ENCODE data around the gene PLCB4.
"Not testable (repeated sequence)": the region's sequence is repeated elsewhere in the genome, so short reads cannot be mapped to it uniquely, and the experiment has no call there.

The PLCB4 gene

DNA sequence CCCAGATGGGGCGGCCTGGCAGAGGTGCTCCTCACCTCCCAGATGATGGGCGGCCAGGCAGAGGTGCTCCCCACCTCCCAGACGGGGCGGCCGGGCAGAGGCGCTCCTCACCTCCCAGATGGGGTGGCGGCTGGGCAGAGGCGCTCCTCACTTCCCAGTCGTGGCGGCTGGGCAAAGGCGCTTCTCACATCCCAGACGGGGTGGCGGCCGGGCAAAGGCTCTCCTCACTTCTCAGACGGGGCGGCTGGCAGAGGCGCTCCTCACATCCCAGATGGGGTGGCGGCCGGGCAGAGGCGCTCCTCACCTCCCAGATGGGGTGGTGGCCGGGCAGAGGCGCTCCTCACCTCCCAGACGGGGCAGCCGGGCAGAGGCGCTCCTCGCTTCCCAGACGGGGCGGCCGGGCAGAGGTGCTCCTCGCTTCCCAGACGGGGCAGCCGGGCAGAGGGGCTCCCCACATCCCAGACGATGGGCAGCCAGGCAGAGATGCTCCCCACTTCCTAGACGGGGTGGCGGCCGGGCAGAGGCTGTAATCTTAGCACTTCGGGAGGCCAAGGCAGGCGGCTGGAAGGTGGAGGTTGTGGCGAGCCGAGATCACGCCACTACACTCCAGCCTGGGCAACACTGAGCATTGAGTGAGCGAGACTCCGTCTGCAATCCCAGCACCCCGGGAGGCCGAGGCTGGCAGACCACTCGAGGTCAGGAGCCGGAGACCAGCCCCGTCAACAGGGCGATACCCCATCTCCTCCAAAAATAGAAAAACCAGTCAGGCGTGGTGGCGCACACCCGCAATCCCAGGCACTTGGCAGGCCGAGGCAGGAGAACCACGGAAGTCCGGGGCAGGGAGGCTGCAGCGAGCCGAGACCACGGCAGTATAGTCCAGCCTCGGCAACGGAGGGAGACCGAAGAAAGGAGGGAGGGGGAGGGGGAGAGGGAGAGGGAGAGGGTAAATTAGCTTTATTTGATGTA is 316.7 kb downstream of the PLCB4 start:
- not testable (repeated sequence) for DNase-seq

DNA sequence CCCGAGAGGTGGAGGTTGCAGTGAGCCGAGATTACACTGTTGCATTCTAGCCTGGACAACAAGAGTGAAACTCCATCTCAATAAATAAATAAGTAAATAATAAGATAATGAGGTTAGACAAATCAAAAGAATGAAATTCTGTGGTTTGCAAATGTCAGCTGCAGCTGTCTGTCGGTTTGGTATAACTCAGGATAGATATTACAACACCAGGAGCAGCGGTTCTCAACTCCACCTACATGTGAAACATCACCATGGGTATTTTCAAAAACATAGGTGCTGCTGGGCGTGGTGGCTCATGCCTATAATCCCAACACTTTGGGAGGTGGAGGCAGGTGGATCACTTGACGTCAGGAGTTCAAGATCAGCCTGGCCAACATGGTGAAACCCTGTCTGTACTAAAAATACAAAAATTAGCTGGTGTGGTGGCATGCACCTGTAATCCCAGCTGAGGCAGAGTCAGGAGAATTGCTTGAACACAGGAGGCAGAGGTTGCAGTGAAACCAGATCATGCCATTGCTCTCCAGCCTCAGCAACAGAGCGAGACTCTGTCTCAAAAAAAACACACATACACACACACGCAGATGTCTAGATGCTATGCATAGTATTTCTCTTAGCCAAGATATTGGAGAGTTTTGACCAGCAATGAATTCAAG is 319.4 kb downstream of the PLCB4 start:
- no peak for DNase-seq

DNA sequence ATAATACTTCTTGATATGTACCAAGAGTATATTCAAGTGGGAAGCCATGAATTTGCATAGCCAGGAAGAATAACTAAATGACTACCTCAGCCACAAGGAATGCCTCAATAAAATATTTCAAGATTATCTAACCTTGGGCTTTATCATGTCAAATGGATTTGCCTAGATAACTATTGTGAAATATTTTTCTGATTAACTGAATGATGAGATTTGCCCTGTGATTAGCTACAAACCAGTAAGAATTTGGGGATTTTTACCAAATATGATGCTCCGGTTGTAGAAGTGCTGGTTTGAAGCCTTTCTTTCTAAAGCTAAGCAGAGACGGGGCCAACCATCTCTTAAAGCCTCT is 319.9 kb downstream of the PLCB4 start:
- DNase-seq = no peak

GRCh38 chr20:9389346-9389745 is 320.5 kb downstream of the PLCB4 start:
- no peak for DNase-seq

DNA sequence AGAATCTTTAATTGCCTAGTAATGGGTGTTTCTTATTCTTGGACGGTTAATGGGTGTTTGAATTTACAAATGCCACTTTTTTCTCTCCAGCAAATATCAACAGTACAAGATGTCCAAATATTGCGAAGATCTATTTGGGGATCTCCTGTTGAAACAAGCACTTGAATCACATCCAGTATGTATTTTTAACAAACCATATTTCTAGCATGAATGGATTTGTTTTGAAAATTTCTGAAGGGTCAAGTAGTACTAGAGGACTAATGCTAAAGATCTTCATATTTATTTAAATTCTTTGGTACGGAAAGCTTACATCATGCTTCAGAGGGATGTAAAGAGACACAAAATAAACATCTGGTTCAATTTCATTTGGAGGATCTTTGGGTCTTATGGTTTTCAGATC is 321.6 kb downstream of the PLCB4 start:
- no peak for DNase-seq

DNA sequence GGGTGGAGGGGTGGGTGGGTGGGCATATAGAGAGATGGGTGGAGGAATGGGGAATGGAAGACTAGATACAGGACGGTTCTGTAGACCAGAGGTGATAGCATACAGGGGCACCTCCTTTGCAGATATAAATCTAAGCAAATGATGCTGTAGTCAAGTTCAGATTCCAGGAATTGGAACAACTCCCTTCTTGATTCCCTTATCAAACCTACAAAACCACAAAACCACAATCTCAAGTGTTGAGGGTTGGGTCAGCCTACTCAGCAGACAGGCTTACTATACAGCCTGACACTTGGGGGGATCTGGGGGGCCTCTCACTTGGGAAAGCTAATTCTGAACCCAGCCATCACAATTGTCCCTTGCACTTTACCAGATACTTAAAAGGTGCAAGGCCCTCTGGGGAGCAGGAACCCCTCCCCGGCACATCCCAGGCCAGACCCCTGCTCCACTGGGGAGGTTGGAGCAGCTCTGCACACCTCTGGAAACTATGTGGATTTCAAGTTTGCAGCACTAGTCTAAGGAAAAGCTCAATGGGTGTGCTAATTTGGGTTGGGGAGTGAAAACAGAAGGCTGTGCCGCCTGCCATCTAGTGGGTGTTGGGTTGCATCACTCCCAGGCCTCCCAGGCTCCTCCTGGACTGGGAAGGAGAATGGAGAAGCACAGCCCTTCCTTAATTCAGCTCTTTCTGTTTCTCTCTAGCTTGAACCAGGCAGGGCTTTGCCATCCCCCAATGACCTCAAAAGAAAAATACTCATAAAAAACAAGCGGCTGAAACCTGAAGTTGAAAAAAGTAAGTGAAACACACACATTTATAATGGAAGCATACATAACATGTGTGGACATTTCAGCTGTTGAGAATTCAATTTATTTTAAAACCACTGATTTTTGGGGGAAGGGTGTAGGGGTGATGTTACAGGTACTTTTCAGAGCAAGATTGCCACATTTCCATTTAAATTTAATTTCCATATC is 324.3 kb downstream of the PLCB4 start:
- DNase-seq = peak; percentile 5

- no peak for DNase-seq
Observed at GRCh38 chr20:9395971-9396370, 327.1 kb downstream of the PLCB4 start.

GRCh38 chr20:9397928-9398327 is 329.0 kb downstream of the PLCB4 start:
- DNase-seq = no peak

- no peak for DNase-seq
Observed at GRCh38 chr20:9398882-9399281, 330.0 kb downstream of the PLCB4 start.

- DNase-seq = no peak
Observed at GRCh38 chr20:9399322-9399721, 330.4 kb downstream of the PLCB4 start.

DNA sequence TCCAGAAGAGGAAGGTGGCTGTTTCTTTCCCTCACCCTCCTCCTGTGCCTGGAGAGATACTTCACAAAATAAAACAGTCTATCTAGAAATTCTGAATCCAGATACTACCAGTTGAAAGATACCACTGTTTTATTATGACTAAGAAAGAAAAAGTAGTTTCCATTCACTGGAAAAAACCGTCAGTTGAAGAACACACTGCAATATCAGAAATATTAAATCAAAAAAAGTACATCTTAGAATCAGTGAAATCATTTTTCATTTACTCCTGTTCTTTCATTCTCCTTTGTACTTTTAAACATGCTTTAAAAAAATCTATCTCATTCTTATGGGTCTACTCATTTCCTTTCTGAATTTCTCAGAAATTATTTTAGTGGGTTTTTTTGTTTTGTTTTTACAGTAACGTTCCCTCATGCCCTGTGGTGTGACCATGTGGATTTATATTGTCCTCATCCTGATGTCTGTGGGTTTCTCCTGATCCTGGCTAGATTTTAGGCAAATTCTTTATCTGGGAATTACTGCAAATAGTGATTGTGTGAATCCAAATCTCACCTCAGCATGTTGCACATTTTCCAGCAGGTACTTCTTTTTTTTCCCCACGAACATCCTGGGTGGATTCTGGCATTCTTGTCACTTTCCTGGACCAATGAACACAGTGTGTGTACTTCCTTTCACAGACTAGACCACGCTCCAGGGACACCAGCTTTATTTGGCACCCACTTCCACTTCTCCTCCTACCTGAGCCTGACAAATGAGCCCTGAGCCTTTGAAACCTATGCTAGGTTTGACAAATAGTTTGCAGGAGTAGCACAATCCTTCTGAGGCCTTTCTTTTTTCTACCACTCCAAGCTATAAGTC is 331.5 kb downstream of the PLCB4 start:
- DNase-seq = no peak

DNA sequence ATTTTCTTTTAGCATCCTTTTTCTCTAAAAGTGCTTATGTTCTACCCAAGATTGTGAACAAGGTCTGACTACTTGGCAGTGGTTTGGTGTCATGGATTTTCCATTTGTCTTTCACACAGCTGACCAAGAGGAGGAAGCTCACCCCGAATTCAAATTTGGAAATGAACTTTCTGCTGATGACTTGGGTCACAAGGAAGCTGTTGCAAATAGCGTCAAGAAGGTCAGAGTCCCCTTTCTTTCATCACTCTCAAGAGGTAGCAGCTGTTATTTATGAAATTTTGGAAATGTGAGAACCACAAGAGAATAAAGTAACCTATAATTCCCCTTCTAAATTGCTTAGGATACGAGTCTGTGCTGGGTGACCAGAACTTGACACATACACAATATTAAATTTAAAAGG is 332.5 kb downstream of the PLCB4 start:
- no peak for DNase-seq

GRCh38 chr20:9402141-9402540 is 333.3 kb downstream of the PLCB4 start:
- no peak for DNase-seq

GRCh38 chr20:9402546-9402945 is 333.7 kb downstream of the PLCB4 start:
- no peak for DNase-seq

DNA sequence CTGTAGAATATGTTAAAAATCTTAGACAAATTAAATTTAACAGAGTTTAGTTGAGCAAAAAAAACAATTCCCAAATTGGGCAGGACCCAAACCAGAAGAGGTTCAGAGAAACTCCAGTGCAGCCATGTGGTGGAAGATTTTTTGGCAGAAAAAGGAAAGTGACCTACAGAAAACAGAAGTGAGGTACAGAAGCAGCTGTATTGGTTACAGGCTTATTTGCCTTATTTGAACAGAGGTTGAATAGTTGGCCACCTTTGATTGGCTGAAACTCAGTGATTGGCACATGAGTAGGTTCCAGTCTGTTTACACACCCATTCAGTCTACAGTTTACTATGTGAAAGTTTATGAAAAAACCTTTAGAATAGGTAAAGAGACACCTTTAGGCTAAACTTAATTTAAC is 334.6 kb downstream of the PLCB4 start:
- no peak for DNase-seq

GRCh38 chr20:9407805-9408421 is 339.0 kb downstream of the PLCB4 start:
- DNase-seq = peak; percentile 60

DNA sequence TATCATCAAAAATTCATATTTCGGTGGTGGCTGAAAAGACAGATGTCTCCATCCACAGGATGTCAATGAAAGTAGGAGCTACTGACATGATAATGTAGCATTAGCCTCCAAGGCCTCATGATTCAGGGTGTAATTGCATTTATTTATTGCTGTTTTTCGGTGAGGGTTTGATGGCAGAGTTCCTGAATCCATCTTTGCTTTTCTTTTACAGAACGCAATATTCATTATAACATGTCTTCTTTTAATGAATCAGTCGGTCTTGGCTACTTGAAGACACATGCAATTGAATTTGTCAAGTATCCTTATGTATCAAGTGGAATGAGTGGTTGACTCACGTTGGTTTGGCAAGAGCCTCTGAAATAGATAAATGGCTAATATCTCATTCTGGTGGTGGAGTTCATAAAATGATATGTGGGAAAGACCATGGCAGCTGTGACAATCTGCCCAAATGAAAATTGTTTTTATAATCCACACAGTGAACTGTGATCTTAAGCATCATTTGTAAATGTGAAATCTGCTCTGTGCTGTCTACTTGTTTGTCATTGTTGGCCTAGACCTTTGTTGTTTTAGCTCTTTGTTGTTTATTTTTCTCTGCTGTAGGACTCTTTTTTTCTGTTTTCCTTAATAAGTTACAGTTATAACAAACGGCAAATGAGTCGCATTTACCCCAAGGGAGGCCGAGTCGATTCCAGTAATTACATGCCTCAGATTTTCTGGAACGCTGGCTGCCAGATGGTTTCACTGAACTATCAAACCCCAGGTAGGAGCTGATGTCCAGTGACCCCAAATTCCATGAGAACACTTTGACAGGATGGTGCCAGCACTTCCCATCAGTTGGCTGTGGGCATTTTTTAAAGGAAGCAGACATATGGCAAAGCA is 339.8 kb downstream of the PLCB4 start:
- no peak for DNase-seq

GRCh38 chr20:9409352-9409751 is 340.5 kb downstream of the PLCB4 start:
- DNase-seq = no peak

GRCh38 chr20:9409981-9410380 is 341.1 kb downstream of the PLCB4 start:
- DNase-seq = no peak

- no peak for DNase-seq
Observed at GRCh38 chr20:9411833-9412232, 342.9 kb downstream of the PLCB4 start.

- DNase-seq = no peak
Observed at GRCh38 chr20:9412309-9412708, 343.4 kb downstream of the PLCB4 start.
